ENCODE data around the gene LRRC27.

GRCh38 chr10:132410056-132410778 lies 78.2 kb downstream of the LRRC27 start:
- TF ChIP-seq, protein P1, sequence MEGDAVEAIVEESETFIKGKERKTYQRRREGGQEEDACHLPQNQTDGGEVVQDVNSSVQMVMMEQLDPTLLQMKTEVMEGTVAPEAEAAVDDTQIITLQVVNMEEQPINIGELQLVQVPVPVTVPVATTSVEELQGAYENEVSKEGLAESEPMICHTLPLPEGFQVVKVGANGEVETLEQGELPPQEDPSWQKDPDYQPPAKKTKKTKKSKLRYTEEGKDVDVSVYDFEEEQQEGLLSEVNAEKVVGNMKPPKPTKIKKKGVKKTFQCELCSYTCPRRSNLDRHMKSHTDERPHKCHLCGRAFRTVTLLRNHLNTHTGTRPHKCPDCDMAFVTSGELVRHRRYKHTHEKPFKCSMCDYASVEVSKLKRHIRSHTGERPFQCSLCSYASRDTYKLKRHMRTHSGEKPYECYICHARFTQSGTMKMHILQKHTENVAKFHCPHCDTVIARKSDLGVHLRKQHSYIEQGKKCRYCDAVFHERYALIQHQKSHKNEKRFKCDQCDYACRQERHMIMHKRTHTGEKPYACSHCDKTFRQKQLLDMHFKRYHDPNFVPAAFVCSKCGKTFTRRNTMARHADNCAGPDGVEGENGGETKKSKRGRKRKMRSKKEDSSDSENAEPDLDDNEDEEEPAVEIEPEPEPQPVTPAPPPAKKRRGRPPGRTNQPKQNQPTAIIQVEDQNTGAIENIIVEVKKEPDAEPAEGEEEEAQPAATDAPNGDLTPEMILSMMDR (conservative IDR thresholded peaks at IDR 0.05 in 1 of 2, IDR thresholded peaks at IDR 0.05 in 1 of 2; ENCODE audit: low read depth in 1 of 2, low read length in 2 of 2), result no peak
- no peak for TF ChIP-seq EZH2 (IDR thresholded peaks at IDR 0.05; ENCODE audit: low read length, missing control alignments)
